Left lung (tissue), 10 donors: Measurements from ENCODE around the gene C11orf68. TPM values are rescaled to one million over a fixed set of nuclear protein-coding genes. Genes with fewer than 3 reads are reported as not detected.

Experiments
- ATAC-seq: fragments of 200-7000 bp; cut with Tn5 transposase; one replicate; pipeline ENCODE4 v1.9.1; 2020; ENCODE audit warnings: moderate library complexity
- DNase-seq, 4 donors: peaks; one replicate each; pipeline ENCODE4 v3.0.0-alpha.2; 2013 to 2020
- H3K27ac ChIP-seq, 2 donors: fragments of 200-600 bp; sonication (generic) in 1 of 2; one replicate each; pipeline versions ENCODE4 v1.5.0 to v1.8.0; 2020 to 2021
- H3K27me3 ChIP-seq, 2 donors: fragments of 200-600 bp; sonication (generic) in 1 of 2; one replicate each; pipeline versions ENCODE4 v1.5.0 to v1.8.0; 2020 to 2021
- H3K36me3 ChIP-seq, 2 donors: fragments of 200-600 bp; sonication (generic) in 1 of 2; one replicate each; pipeline versions ENCODE4 v1.5.0 to v1.8.0; 2020 to 2021
- H3K4me1 ChIP-seq, 2 donors: fragments of 200-600 bp; one replicate each; pipeline ENCODE4 v1.8.0; 2021
- H3K4me3 ChIP-seq, 2 donors: fragments of 200-600 bp; sonication (generic) in 1 of 2; one replicate each; pipeline versions ENCODE4 v1.5.0 to v1.8.0; 2020 to 2021; ENCODE audit warnings: mild to moderate bottlenecking in 1 of 2
- H3K9me3 ChIP-seq, 2 donors: fragments of 200-600 bp; sonication (generic) in 1 of 2; one replicate each; pipeline versions ENCODE4 v1.5.0 to v1.8.0; 2020 to 2021
- intact Hi-C, 2 donors: fragments of 100-400 bp; cut with DNase I; formaldehyde crosslinking; loops; one replicate each; pipeline versions ENCODE4 v1.11.2 to v1.14.2; 2022
- polyA plus RNA-seq, 6 donors: library from polyadenylated mRNA; unstranded; fragments of 120-200 nt; gene quantifications; one replicate each; pipeline ENCODE4 v1.2.1, GENCODE V29; 2013; ENCODE audit not compliant: insufficient read length in 6 of 6
- total RNA-seq, 2 donors: library from RNA; stranded (reverse); fragmentation: NEBNext Ultra II Directional; extraction: Animal tissue kit (Norgen Biotek cat#: 25700); gene quantifications; one replicate each; pipeline ENCODE4 v1.2.1, GENCODE V29; 2021
- TF ChIP-seq, protein P1 (sequence below), 2 donors: fragments of 200-600 bp; sonication (generic) in 1 of 2; IDR thresholded peaks; one replicate each; pipeline versions ENCODE4 v1.5.0 to v1.8.0; 2021; ENCODE audit warnings: antibody characterized with exemption in 2 of 2
- donor health status: DM: no; HTN: yes; CAD: no.
- donor health status: DM: no; HTN: no; CAD: no.

C11orf68 gene
- total and polyA plus RNA-seq, 8 donors, result 29.6 to 36.9 (median 34.2) TPM

DNA sequence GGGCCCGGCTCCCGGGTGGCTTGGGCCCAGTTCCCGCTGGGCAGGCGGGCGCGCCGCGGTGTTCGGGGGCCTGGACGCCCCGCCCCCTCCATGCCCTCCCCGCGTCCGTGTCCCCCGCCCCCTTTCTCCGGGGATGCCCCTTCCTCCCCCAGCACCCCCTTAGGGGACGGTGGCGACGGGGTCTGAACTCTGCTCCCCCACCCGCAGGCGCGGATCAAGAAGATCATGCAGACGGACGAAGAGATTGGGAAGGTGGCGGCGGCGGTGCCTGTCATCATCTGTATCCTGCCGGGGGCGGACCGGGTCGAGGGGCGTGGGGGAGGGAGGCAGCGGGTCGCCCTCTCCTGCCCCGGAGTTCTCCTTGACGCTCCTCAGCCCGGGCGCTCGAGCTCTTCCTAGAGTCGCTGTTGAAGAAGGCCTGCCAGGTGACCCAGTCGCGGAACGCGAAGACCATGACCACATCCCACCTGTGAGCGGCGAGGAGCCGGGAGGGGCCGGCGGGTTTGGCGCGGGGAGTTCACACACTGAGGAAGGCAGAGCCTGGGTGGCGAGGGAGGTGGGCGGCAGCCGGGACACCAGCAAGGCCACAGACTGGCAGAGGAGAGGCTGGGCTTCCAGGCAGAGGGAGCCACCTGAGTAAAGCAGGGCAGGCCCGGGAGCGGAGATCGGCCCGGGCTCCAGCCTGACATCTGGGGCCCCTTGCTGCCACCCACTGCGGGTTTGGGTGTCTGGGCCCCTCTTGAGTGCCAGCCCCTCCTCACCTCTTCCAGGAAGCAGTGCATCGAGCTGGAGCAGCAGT, 910 bp upstream of the C11orf68 start:
- H3K27me3 ChIP-seq, result no peaks in the 10 kb centered on the region
- peak overlapping the region; percentile 81 to 89 for H3K27ac ChIP-seq
- ATAC-seq (peak; percentile 38), DNase-seq (peak in 2 of 4 donors; percentile 57 to 86)
- intact Hi-C loops, result no loop called here
- peaks cover 40 to 52% of the 10 kb centered on the region in 2 donors for H3K4me1 ChIP-seq
- TF ChIP-seq, protein P1, sequence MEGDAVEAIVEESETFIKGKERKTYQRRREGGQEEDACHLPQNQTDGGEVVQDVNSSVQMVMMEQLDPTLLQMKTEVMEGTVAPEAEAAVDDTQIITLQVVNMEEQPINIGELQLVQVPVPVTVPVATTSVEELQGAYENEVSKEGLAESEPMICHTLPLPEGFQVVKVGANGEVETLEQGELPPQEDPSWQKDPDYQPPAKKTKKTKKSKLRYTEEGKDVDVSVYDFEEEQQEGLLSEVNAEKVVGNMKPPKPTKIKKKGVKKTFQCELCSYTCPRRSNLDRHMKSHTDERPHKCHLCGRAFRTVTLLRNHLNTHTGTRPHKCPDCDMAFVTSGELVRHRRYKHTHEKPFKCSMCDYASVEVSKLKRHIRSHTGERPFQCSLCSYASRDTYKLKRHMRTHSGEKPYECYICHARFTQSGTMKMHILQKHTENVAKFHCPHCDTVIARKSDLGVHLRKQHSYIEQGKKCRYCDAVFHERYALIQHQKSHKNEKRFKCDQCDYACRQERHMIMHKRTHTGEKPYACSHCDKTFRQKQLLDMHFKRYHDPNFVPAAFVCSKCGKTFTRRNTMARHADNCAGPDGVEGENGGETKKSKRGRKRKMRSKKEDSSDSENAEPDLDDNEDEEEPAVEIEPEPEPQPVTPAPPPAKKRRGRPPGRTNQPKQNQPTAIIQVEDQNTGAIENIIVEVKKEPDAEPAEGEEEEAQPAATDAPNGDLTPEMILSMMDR (IDR thresholded peaks at IDR 0.05), result no peak
- no peaks in the 10 kb centered on the region for H3K9me3 ChIP-seq
- H3K36me3 ChIP-seq, result peaks cover 0 to 26% of the 10 kb centered on the region in 2 donors
- peak overlapping the region; percentile 94 to 98 for H3K4me3 ChIP-seq

DNA sequence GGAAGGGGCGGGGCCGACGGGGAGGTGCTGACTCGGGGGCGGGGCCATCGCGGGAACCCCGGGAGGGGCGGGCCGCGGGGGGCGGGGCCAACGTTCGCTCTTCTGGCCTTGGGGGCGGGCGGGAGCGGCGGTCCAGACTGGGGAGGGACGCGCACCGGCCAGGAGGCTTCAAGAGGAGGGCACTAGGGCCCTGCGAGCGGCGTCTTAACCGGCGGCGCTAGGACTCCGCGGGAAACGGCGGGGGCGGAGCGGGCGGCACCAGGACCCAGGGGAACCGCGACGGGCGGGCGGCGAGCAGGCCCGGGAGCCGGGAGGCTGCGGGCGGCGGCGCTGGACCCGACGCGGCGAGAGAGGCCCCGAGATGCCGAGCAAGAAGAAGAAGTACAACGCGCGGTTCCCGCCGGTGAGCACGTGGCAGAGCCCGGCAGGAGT, 295 bp upstream of the C11orf68 start, which contains the start of gene DRAP1:
Gene DRAP1 (plus strand): TSS at position 286 of the 432 bp plus-strand sequence. CDS start 76 bp downstream, at position 362.
- Histone ChIP-seq H3K4me3 (peak within 1 kb of the TSS; percentile 94 to 98), H3K27ac (peak within 1 kb of the TSS; percentile 91 to 94), H3K36me3 (peaks cover 0 to 26% of the 10 kb centered on the region in 2 donors), H3K27me3 (no peaks in the 10 kb centered on the region), H3K9me3 (no peaks in the 10 kb centered on the region), H3K4me1 (peaks cover 41 to 56% of the 10 kb centered on the region in 2 donors)
- ATAC-seq (peak; percentile 93), DNase-seq (peak; percentile 95 to 100 (median 98))
- intact Hi-C loops, result no loop called here
- TF ChIP-seq, protein P1 (IDR thresholded peaks at IDR 0.05), result no peak

DNA sequence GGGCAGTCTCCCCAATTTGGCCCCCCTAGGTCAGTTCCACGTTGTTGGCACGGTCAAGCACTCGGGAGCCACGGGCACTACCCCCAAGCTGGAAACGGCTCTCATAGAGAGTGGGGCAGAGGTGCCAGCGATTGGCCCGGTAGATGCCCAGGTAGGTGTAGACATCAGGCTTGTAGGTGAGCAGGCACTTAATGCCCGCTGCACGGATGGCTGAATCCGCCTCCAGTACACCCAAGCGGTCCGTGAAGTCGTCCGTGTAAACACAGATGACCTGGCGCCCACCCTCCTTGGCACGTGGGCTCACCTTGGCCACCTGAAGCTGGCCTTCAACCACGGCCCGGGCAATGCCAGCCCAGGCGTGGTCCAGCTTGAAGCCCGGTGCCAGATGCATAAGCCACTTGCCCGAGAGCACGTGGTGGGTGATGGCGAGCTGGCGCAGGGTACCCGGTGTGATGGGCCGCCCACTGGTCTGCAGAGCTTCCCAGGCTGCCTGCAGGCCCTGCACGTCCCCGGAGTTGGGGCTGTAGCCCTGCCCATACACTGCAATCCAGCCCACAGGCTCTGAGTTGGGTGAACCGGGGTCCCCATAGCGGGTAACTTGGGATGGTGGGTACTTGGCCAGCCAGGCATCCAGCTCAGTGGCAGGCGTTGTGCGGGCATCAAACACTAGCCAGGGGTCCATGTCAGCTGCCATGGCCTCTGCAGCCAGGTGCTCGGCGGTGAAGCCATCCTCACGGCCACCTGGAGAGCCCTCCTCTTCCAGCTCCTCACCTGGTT, 1.2 kb downstream of the C11orf68 start:
- Histone ChIP-seq H3K36me3 (peaks cover 0 to 20% of the 10 kb centered on the region in 2 donors), H3K4me3 (peak overlapping the region; percentile 91 to 98), H3K4me1 (peaks cover 41 to 62% of the 10 kb centered on the region in 2 donors), H3K27ac (peak overlapping the region; percentile 91 to 94), H3K27me3 (no peaks in the 10 kb centered on the region), H3K9me3 (no peaks in the 10 kb centered on the region)
- peak in 1 of 4 donors; percentile 74 for DNase-seq
- TF ChIP-seq, protein P1 (IDR thresholded peaks at IDR 0.05), result no peak
- ATAC-seq, result no peak
- intact Hi-C loops, result no loop called here

DNA sequence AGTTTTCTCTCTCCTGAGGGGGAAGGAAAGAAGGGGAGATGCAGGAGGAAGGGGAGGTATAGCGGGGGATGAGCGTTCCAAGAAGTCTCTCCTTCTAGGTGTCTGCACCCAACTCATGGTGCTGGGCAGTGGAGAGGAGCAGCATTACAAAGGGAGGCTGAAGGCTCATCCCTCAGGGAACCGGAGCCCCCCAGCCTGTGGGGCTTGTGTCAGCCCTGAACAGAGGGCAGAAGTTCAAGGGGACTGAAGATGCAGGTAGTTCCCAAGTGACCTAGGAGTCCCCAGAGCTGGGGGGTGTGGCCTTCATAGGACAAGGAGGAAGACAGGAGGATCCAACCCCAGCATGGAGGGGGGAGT, 1.8 kb downstream of the C11orf68 start:
- peak overlapping the region in 1 of 2 donors; percentile 98 for H3K4me3 ChIP-seq
- ATAC-seq (no peak), DNase-seq (no peak)
- TF ChIP-seq, protein P1 (IDR thresholded peaks at IDR 0.05), result no peak
- peaks cover 0 to 15% of the 10 kb centered on the region in 2 donors for H3K36me3 ChIP-seq
- no peaks in the 10 kb centered on the region for H3K9me3 ChIP-seq
- peaks cover 41 to 66% of the 10 kb centered on the region in 2 donors for H3K4me1 ChIP-seq
- peak overlapping the region in 1 of 2 donors; percentile 94 for H3K27ac ChIP-seq
- H3K27me3 ChIP-seq, result no peaks in the 10 kb centered on the region
- intact Hi-C loops, result no loop called here

DNA sequence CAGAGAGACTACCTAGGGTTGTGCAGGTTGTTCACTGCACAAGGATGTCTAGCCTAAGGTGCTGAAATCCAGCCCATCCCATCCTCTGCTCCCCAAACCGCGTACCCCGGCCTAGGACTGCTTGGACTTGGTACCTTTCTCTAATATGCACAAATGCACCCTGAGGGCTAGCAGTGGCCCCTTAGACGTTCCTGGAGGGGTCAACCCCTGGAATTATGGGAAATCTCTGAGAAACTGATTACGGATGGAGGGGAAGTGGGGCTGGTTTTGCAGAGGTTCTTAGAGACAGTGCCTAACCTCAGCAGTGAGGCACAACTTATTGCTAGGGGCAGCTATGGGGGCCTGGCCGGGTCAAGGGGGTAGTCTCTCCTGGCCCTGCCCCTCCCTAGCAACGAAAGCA, 2.5 kb downstream of the C11orf68 start:
- intact Hi-C loops, result no loop called here
- Histone ChIP-seq H3K36me3 (peaks cover 0 to 10% of the 10 kb centered on the region in 2 donors), H3K27me3 (no peaks in the 10 kb centered on the region), H3K4me3 (no peak overlapping the region), H3K9me3 (no peaks in the 10 kb centered on the region), H3K4me1 (peaks cover 48 to 73% of the 10 kb centered on the region in 2 donors), H3K27ac (peak overlapping the region; percentile 81 to 94)
- ATAC-seq (no peak), DNase-seq (no peak)
- TF ChIP-seq, protein P1 (IDR thresholded peaks at IDR 0.05), result no peak
